Lower leg skin (tissue), 4 donors: ENCODE measurements around the gene VPS29. TPM values are rescaled to one million over a fixed set of nuclear protein-coding genes. Genes with fewer than 3 reads are reported as not detected.
A peak's percentile ranks its signal among the peaks of the same experiment; 100 is the strongest.
"Not testable (repeated sequence)": the region's sequence is repeated elsewhere in the genome, so short reads cannot be mapped to it uniquely, and the experiment has no call there.

Experiments
- DNase-seq, 2 donors: peaks; one replicate each; pipeline ENCODE4 v3.0.0-alpha.2; 2019; ENCODE audit warnings: low spot score in 2 of 2
- H3K4me3 ChIP-seq: fragments of 200-600 bp; sonication (generic); 2 replicates; pipeline ENCODE4 v1.5.1; 2017; ENCODE audit warnings: mild to moderate bottlenecking, low read depth; ENCODE audit not compliant: poor library complexity, severe bottlenecking
- POLR2A ChIP-seq, 2 donors: fragments of 450-650 bp; IDR thresholded peaks; one replicate each; pipeline ENCODE4 v1.6.1; 2016 to 2017; ENCODE audit warnings: antibody characterized with exemption in 2 of 2, mild to moderate bottlenecking in 1 of 2, moderate library complexity in 1 of 2
- WGBS, 2 donors: methylation state at CpG; one replicate each; pipeline ENCODE4 v1.1.5; 2018; 5-methylcytosine and 5-hydroxymethylcytosine counted together
- intact Hi-C: fragments of 100-400 bp; cut with DNase I; formaldehyde crosslinking; loops from one replicate; pipeline ENCODE4 v1.15.0; 2023; ENCODE audit warnings: low total_unique reads
- total RNA-seq, 4 donors: library from RNA; depleted of rRNA; stranded (reverse); fragments of >200 nt; gene quantifications; one replicate each; pipeline ENCODE4 v1.1.0, GENCODE V29; 2016
- TF ChIP-seq, protein P1 (sequence below), 3 donors: fragments of 450-650 bp; IDR thresholded peaks; one replicate each; pipeline ENCODE4 v1.5.1; 2016; ENCODE audit warnings: antibody characterized with exemption in 3 of 3, mild to moderate bottlenecking in 3 of 3, moderate library complexity in 2 of 3

The VPS29 gene
- total RNA-seq, 4 donors from 2014 or later = 54.6 to 93.4 (median 61.9) TPM

DNA sequence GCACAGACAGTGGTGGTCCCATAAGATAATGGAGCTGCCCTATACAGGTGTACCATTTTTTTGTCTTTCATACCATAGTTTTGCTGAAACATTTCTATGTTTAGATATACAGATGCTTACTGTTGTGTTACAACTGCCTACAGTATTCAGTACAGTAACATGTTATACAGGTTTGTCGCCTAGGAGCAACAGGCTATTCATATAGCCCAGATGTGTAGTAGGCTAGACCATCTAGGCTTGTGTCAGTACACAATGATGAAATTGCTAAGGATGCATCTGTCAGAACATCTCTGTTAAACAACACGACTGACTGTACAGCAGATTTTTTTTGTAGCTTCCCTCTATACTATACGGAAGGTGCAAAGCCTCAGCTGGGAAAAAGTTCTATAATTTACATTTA lies 30.7 kb upstream of the VPS29 start:
- no peak for DNase-seq
- TF ChIP-seq, protein P1, sequence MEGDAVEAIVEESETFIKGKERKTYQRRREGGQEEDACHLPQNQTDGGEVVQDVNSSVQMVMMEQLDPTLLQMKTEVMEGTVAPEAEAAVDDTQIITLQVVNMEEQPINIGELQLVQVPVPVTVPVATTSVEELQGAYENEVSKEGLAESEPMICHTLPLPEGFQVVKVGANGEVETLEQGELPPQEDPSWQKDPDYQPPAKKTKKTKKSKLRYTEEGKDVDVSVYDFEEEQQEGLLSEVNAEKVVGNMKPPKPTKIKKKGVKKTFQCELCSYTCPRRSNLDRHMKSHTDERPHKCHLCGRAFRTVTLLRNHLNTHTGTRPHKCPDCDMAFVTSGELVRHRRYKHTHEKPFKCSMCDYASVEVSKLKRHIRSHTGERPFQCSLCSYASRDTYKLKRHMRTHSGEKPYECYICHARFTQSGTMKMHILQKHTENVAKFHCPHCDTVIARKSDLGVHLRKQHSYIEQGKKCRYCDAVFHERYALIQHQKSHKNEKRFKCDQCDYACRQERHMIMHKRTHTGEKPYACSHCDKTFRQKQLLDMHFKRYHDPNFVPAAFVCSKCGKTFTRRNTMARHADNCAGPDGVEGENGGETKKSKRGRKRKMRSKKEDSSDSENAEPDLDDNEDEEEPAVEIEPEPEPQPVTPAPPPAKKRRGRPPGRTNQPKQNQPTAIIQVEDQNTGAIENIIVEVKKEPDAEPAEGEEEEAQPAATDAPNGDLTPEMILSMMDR (IDR thresholded peaks at IDR 0.05) = no peak
- no peak for TF ChIP-seq POLR2A (IDR thresholded peaks at IDR 0.05)
- 75 to 82% methylated on average over 3 of the region's 3 CpGs for WGBS, 2 donors
- intact Hi-C loops = no loop called here
- no peak overlapping the region for H3K4me3 ChIP-seq

DNA sequence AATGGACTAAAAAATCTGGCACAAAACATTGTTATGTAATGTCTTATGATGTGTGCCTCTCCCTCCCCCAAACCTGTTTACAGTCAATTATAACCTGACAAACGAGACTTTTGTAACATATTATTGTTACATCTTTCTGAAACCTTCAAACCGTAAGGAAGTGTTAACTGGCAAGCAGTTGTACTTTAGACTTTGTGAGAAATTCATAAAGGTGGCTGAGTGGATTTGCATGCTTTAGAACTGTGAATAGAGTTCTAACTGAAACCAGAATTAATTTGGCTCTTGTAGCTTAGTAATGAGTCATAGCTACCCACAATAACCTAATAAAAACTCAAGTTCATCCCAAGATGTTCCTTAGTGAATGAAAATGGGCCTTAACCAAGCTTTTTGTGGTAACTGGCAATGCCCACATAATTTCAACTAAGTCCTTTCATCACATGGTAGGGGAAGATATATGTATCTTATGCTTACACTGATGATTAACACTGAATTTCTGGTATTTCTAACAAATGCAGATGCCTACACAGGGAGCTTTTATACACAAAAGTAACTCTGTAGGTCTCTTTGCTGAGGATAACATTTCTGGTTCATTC lies 29.9 kb upstream of the VPS29 start:
- no peak for DNase-seq
- TF ChIP-seq, protein P1 (IDR thresholded peaks at IDR 0.05) = no peak
- TF ChIP-seq POLR2A (IDR thresholded peaks at IDR 0.05) = no peak
- intact Hi-C loops = no loop called here
- 27 to 32% methylated on average over 2 of the region's 2 CpGs for WGBS, 2 donors
- H3K4me3 ChIP-seq = no peak overlapping the region

DNA sequence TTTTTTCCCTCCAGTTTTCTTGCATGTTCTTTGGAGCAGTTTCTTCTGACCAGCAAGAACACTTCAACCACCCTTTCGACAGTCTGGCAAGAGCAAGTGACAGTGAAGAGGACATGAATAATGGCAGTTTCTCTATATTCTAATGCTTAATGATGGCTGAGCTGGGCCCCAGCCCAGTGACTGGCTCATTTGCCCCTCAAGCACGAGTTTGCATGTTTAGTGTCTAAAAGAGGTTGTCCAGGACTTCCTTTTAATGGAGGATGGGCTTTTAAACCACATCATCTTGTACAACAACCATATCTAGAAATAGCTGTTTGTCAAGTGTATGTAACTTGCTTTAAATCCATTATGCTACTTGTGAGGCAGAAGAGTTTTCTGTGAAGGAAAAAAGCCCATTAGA lies 28.6 kb upstream of the VPS29 start:
- TF ChIP-seq, protein P1 (IDR thresholded peaks at IDR 0.05) = no peak
- no peak for TF ChIP-seq POLR2A (IDR thresholded peaks at IDR 0.05)
- 68 to 73% methylated on average over 2 of the region's 2 CpGs for WGBS, 2 donors
- intact Hi-C loops = no loop called here
- DNase-seq = no peak
- no peak overlapping the region for H3K4me3 ChIP-seq

DNA sequence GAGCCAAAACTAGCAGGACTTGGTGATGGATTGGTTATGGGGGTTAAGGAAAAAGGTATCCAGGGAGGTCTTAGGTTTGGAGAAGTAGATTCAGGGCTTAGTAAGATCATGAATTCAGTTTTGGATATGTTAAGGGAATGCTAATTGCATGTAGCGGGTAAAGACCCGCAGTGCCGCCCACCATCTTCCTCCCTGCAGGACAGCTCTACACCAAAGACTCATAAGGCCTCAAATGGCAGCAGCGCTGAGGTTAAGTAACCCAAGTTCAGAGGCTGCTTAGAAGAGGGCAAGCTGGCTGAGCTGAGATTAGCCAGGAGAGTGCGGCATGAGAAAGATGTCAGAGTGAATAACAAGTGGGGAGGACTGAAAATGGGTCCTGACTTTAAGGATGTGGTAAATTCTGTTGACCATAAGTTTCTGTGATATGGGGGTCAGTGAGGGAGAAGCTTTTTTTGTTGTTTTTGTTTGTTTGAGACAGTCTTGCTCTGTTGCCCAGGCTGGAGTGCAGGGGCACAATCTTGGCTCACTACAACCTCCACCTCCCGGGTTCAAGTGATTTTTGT lies 26.4 kb upstream of the VPS29 start:
- TF ChIP-seq POLR2A (IDR thresholded peaks at IDR 0.05) = no peak
- TF ChIP-seq, protein P1 (IDR thresholded peaks at IDR 0.05) = no peak
- DNase-seq = peak in 1 of 2 donors; percentile 67
- WGBS, 2 donors = 95 to 96% methylated on average over 6 of the region's 6 CpGs
- intact Hi-C loops = no loop called here
- H3K4me3 ChIP-seq = no peak overlapping the region

DNA sequence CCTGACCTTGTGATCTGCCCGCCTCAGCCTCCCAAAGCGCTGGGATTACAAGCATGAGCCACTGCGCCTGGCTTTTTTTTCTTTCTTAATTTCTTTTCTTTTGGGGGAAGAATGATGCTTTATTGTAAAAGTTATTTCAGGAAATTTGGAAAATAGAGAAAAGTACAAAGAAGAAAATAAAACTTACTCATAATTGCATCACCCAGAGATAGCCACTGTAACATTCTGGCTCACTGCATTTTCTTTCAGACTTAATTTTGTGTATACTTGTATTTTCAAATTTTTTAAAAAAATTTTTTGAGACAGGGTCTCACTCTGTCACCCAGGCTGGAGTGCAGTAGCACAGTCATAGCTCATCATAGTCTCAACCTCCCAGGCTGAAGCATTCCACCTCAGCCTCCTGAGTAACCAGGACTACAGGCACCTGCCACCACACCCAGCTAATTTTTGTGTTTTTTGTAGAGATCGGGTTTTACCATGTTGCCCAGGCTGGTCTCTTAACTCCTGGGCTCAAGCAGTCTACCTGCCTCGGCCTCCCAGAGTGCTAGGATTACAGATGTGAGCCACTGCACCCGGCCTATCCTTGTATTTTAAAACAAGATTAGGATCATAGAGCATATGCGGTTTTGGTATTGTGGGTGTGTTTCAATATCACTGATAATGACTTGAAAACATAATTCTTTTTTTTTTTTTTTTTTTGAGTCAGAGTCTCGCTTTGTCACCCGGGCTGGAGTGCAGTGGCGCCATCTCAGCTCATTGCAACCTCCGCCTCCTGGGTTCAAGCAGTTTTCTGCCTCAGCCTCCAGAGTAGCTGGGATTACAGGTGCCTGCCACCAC lies 19.2 kb upstream of the VPS29 start:
- DNase-seq, H3K4me3 ChIP-seq, intact Hi-C loops: not testable (repeated sequence)
- 86 to 90% methylated on average over 11 of the region's 11 CpGs for WGBS, 2 donors

DNA sequence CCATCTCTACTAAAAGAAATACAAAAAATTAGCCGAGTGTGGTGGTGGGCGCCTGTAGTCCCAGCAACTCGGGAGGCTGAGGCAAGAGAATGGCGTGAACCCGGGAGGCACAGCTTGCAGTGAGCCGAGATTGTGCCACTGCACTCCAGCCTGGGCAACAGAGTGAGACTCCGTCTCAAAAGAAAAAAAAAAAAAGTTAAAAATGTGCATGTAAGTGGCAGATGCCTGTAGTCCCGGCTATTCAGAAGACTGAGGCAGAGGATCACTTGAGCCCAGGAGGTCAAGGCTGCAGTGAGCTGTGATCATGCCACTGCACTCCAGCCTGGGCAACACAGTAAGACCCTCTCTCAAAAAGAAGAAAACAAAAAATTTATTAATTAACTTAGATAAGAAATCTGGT lies 16.1 kb upstream of the VPS29 start:
- intact Hi-C loops, DNase-seq, H3K4me3 ChIP-seq: not testable (repeated sequence)
- 92% methylated on average over 8 of the region's 8 CpGs for WGBS, 2 donors
